Measurements from ENCODE around the gene COG8. TPM values are rescaled to one million over a fixed set of nuclear protein-coding genes. Genes with fewer than 3 reads are reported as not detected.

Gene COG8
- total RNA-seq, 4 donors from 2014 or later: 24.0 to 36.0 (median 30.1) TPM

DNA sequence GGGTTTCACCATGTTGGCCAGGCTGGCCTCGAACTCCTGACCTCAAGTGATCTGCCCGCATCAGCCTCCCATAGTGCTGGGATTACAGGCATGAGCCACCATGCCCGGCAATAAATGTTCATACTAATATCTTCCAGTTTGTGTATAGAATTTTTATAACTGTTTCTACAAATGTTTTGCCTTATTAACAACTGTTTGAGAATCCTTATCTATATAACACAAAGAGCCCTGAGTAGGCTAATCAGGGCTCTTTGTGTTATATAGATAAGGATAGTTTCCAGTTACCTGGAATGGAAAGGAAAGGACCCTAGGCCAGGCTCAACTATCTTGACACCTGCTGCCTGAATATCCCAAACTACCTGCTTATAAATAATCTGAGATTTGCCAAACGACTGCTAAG is 29.5 kb upstream of the COG8 start:
- Histone ChIP-seq H3K9me3 (no peaks in the 10 kb centered on the region), H3K27me3 (no peaks in the 10 kb centered on the region), H3K27ac (no peak overlapping the region), H3K4me1 (no peaks in the 10 kb centered on the region), H3K36me3 (peaks cover 14 to 99% (median 40%) of the 10 kb centered on the region in 3 donors), H3K4me3 (no peak overlapping the region)
- intact Hi-C loops (cut with DNase I): no loop called here
- no peak for DNase-seq
- no peak for TF ChIP-seq POLR2A (IDR thresholded peaks at IDR 0.05)
- TF ChIP-seq, protein P1, sequence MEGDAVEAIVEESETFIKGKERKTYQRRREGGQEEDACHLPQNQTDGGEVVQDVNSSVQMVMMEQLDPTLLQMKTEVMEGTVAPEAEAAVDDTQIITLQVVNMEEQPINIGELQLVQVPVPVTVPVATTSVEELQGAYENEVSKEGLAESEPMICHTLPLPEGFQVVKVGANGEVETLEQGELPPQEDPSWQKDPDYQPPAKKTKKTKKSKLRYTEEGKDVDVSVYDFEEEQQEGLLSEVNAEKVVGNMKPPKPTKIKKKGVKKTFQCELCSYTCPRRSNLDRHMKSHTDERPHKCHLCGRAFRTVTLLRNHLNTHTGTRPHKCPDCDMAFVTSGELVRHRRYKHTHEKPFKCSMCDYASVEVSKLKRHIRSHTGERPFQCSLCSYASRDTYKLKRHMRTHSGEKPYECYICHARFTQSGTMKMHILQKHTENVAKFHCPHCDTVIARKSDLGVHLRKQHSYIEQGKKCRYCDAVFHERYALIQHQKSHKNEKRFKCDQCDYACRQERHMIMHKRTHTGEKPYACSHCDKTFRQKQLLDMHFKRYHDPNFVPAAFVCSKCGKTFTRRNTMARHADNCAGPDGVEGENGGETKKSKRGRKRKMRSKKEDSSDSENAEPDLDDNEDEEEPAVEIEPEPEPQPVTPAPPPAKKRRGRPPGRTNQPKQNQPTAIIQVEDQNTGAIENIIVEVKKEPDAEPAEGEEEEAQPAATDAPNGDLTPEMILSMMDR (IDR thresholded peaks at IDR 0.05): no peak
- WGBS, 2 donors: 93 to 98% methylated on average over 4 of the region's 4 CpGs

DNA sequence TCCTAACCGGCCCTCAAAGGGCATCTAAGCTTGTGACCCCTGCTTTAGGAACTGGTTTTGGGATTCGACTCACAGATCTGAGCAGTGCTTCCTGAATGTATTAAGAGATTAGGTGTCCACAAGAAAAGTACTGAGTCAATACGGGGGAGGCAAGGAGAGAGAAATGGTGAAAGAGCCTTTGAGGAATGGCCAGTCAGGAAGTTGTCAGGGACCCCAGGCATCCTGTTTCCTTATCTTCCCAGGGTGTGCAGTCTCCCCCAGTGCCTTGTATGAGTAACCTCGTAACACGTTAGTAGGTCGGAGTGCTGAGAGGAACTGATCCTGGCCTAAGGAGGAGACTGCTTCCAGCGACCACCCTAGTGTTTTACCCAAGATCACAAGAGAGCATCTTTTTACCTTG is 28.6 kb upstream of the COG8 start:
- H3K4me1 ChIP-seq: no peaks in the 10 kb centered on the region
- peaks cover 14 to 100% (median 40%) of the 10 kb centered on the region in 3 donors for H3K36me3 ChIP-seq
- intact Hi-C loops (cut with DNase I): no loop called here
- no peak for TF ChIP-seq POLR2A (IDR thresholded peaks at IDR 0.05)
- TF ChIP-seq, protein P1 (IDR thresholded peaks at IDR 0.05): no peak
- no peak overlapping the region for H3K4me3 ChIP-seq
- WGBS, 2 donors: 72 to 86% methylated on average over 7 of the region's 7 CpGs
- H3K27me3 ChIP-seq: no peaks in the 10 kb centered on the region
- no peak overlapping the region for H3K27ac ChIP-seq
- DNase-seq: no peak
- H3K9me3 ChIP-seq: no peaks in the 10 kb centered on the region

GRCh38 chr16:69366431-69366830 is 27.1 kb upstream of the COG8 start:
- peaks cover 14 to 86% (median 40%) of the 10 kb centered on the region in 3 donors for H3K36me3 ChIP-seq

GRCh38 chr16:69365901-69366300 is 26.5 kb upstream of the COG8 start:
- Histone ChIP-seq H3K27me3 (no peaks in the 10 kb centered on the region), H3K9me3 (no peaks in the 10 kb centered on the region), H3K36me3 (peaks cover 14 to 81% (median 40%) of the 10 kb centered on the region in 3 donors), H3K27ac (no peak overlapping the region), H3K4me3 (no peak overlapping the region), H3K4me1 (no peaks in the 10 kb centered on the region)
- DNase-seq: no peak
- intact Hi-C loops (cut with DNase I): no loop called here
- 83 to 84% methylated on average over 2 of the region's 2 CpGs for WGBS, 2 donors
- TF ChIP-seq, protein P1 (IDR thresholded peaks at IDR 0.05): no peak
- no peak for TF ChIP-seq POLR2A (IDR thresholded peaks at IDR 0.05)

More at GRCh38 chr16:69366431-69366830, 27.1 kb upstream of the COG8 start:
- no peaks in the 10 kb centered on the region for H3K9me3 ChIP-seq
- 87 to 91% methylated on average over 7 of the region's 7 CpGs for WGBS, 2 donors
- H3K27ac ChIP-seq: no peak overlapping the region
- no peaks in the 10 kb centered on the region for H3K27me3 ChIP-seq
- H3K4me1 ChIP-seq: no peaks in the 10 kb centered on the region
- TF ChIP-seq POLR2A (IDR thresholded peaks at IDR 0.05): no peak
- TF ChIP-seq, protein P1 (IDR thresholded peaks at IDR 0.05): no peak
- no peak overlapping the region for H3K4me3 ChIP-seq
- no peak for DNase-seq
- intact Hi-C loops (cut with DNase I): no loop called here

- TF ChIP-seq, protein P1 (IDR thresholded peaks at IDR 0.05): no peak
- TF ChIP-seq POLR2A (IDR thresholded peaks at IDR 0.05): no peak
- DNase-seq: no peak
- WGBS, 2 donors: 92 to 93% methylated on average over 2 of the region's 2 CpGs
- Histone ChIP-seq H3K4me1 (no peaks in the 10 kb centered on the region), H3K27me3 (no peaks in the 10 kb centered on the region), H3K27ac (no peak overlapping the region), H3K4me3 (no peak overlapping the region), H3K36me3 (peaks cover 14 to 63% (median 36%) of the 10 kb centered on the region in 3 donors), H3K9me3 (no peaks in the 10 kb centered on the region)
- intact Hi-C loops (cut with DNase I): no loop called here
These were observed 24.7 kb upstream of the COG8 start for GRCh38 chr16:69364088-69364487.
